ENCODE measurements around the gene CLDN4.
A peak's percentile ranks its signal among the peaks of the same experiment; 100 is the strongest.
"Not testable (repeated sequence)": the region's sequence is repeated elsewhere in the genome, so short reads cannot be mapped to it uniquely, and the experiment has no call there.

The CLDN4 gene

DNA sequence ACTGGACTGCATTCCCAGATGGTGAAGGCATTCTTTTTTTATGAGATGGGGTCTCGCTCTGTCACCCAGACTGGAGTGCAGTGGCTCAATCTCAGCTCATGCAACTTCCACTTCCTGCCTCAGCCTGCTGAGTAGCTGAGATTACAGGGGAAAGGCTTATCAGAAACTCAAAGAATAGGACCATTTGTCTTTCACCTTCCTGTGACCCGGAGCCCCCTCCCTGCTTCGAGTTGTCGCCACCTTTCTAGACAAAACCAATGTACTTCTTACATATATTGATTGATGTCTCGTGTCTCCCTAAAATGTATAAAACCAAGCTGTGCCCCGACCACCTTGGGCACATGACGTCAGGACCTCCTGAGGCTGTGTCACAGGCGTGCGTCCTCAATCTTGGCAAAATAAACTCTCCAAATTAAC is 13.3 kb downstream of the CLDN4 start:
- DNase-seq (ENCODE audit: low read depth): no peak

DNA sequence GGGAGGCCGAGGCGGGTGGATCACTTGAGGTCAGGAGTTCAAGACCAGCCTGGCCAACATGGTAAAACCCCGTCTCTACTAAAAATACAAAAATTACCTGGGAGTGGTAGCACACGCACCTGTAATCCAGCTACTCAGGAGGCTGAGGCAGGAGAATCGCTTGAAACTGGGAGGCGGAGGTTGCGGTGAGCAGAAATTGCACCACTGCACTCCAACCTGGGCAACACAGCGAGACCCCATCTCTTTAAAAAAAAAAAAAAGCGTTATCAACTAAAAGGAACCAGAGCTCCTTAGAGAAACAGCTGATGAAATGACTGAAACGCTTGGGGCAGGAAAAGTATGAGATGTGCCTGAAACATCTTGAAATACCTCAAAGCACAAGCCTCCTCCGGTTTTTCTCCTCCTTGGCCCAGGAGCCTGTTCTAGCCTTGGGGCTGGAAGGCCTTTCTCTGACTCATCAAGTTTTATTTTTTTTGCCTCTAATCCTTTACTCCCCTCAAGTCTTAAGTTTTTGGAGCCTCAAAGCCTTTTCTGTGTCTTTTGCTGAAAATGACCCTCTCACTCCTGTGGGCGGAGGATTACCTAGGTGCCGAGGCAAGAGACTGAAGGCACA is 14.2 kb downstream of the CLDN4 start:
- DNase-seq (ENCODE audit: low read depth): no peak

DNA sequence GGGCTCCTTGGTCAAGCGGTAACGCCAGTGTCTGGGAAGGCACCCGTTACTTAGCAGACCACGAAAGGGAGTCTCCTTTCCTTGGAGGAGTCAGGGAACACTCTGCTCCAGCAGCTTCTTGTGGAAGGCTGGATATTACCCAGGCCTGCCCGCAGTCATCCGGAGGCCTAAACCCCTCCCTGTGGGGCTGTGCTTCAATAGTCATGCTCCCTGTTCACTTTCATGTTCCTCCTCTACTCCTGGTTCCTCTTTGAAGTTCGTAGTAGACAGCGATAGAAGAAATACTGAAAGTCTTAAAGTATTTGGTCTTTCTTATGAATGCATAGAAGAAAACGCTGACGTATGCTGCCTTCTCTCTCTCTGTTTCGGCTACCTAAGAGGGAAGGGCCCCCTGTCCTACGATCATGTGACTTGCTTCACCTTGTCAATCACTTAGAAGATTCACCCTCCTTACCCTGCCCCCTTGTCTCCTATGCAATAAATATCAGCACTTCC is 15.0 kb downstream of the CLDN4 start:
- DNase-seq (ENCODE audit: low read depth): not testable (repeated sequence)

DNA sequence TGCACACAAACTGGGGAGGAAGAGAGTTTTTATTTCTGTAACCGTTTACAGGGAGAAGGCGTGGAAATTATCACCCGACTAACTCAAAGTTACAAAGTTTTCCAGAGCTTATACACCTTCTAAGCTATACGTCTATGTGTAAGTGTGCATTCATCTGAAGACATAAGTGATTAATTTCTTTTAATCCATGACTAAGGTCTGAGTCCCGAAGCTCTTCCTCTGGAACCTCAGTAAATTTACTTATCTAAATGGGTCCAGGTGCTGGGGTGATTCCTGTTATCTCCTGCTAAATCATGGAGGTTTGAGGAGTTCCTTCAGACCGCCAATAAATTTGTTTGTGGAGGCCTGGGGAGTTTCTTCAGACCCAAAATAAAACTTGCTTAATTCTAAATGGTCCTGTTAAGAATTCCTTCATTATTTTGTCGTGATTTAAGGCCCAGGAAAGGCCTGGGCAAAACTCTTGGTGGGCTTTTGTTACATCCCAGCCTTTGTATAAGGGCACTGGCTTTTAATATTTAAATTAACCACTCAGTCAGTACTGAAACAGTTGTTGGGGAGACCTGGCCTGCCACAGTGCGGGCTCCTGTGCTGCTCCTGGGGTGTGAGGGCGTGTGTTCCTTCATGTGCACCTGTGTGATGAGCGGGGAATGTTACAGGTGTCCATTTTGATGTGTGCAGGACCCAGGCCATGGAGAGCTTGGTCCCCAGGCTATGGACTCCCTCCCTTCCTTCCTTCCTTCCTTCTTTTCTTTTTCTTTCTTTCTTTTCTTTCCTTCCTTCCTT is 17.3 kb downstream of the CLDN4 start:
- no peak for DNase-seq (ENCODE audit: low read depth)

DNA sequence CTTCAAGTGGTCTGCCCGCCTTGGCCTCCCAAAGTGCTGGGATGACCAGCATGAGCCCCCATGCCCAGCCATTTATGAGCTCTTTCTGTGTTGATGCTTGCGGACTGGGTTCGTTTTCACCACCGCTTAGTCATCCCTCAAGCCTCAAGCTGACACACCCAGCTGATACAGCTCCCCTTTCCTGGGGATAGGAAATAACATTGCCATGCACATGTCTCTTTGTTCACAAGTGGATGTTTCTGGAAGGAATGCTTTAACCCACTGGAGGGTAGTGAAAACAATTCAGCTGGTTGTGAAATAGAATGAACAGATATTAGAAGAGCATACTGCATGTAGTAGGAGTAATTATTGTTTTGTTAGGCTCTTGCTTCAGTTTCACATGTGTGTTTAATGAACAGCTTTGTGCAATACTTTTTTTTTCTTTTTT is 20.0 kb downstream of the CLDN4 start:
- DNase-seq (ENCODE audit: low read depth): peak; percentile 91

DNA sequence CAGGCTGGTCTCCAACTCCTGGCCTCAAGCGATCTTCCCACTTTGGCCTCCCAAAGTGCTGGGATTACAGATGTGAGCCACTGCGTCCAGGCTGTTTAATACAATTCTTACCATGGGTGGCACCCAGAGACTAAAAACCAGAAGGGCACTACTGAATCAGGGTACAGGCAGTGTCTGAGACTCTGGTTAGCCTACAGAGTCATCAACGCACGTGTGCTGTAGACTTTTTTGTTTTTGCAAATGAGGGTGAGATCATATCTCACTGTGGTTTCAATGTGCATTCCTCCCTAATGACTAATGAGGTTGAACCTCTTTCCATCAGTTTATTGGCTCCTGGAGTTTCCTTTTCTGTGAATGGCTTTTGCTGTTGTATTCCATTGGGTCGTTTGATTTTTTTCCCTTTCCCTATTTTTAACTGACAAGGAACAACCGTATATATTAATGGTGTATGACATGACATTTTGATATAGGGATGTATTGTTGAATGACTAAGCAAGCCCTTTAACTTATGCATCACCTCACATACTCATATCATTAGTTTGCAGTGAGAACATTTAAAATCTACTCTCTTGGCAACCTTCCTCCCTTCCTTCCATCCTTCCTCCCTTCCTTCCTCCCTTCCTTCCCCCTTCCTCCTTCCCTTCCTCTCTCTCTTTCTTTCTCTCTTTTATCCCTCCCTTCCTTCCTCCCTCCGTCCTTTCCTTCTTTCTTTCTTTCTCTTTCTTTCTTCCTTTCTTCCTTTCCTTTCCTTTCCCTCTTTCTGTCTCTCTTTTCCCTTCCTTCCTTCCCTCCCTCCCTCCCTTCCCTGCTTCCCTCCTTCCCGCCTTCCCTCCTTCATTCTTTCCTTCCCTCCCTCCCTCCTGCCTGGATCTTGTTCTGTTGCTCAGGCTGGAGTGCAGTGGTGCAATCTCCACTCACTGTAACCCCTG is 20.9 kb downstream of the CLDN4 start:
- DNase-seq (ENCODE audit: low read depth): peak; percentile 97

DNA sequence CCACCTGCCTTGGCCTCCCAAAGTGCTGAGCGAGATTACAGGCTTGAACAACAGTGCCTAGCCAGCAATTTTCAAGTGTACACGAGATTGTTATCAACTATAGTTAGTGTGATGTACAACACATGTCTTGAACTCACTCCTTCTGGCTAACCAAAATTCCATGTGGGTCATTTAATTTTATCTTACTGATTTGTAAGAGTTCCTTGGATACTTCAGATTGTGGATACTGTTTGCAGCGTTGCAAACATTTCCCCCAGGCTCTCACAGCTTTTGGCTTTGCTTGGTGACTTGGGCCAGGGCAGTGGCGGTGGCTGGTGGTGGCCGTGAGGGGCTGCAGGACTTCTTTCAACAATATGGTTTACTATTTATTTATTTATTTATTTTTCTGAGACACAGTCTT is 21.7 kb downstream of the CLDN4 start:
- DNase-seq (ENCODE audit: low read depth): no peak

DNA sequence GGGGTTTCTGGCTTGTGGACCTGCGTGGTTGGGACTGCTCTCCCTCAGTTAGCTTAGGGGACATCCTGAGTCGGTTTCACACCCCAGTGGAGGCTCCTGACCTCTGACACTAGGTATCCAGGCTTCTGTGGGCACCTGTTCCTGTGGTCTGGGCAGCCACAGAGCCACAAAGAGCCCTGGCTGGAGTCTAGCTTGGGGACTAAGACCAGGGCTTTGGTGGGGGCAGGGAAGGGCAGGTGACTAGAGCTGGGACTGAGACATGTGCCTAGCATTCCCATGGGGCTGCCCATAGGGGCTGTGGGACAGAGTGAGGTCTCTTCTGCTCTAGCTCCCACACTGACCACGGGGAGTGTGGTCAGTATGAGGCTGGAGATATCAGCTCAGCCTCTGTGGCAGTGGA is 26.1 kb downstream of the CLDN4 start:
- DNase-seq (ENCODE audit: low read depth): no peak

DNA sequence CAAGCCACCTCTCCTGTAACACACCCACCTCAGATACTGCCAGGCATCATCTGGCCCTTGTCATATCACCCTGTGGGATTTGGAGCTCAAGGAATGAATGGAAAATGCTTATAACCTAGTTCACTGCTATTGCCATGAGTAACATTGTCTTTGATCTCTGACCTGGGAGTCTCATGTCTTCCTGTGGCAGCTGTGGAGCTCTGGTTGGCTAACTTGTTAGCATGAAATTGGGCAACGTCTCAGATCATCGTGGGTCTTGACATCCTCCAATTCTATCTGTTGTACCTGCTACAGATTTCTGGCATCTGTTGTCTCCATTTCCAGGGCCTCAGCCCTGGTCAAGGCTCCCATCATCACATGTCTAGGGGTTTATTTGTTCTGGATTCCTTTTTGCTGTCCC is 28.0 kb downstream of the CLDN4 start:
- DNase-seq (ENCODE audit: low read depth): no peak

DNA sequence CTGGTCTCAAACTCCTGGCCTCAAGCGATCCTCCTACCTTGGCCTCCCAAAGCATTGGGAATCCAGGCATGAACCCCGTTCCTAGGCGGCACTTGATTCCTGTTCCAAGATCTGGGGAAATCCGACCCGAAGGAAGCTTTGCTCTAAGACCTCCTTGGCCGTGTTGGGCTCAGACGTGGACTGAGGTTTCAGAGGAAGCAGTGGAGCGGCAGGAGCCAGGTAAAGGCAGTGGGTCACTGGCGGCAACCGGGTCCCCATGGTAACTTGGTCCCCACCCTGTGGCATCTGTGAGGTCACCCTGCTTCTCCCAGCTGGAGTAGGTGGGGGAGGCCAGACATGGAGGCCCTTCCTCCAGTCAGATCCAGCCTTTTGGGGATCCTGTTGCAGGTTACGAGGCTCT is 30.1 kb downstream of the CLDN4 start, which contains the start of gene TMEM270:
TSS of gene TMEM270 (plus strand) at position 301 of the 400 bp plus-strand sequence. CDS start at position 337, 36 bp downstream.
- DNase-seq (ENCODE audit: low read depth): no peak

DNA sequence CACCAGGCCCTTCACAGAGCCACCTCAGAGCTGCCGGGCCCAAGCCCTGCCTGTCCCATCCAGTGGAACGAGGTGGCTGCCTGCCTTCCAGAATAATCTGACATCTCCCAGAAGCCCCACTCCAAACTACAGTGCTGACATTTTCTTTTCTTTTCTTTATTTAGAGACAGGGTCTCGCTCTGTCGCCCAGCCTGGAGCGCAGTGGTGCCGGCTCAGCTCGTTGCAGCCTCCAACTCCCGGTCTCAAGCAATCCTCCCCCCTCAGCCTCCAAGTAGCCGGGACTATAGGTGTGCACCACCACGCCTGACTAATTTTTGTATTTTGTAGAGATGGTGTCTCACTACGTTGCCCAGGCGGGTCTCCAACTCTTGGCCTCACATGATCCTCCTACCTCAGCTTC is 30.5 kb downstream of the CLDN4 start:
- DNase-seq (ENCODE audit: low read depth): no peak

DNA sequence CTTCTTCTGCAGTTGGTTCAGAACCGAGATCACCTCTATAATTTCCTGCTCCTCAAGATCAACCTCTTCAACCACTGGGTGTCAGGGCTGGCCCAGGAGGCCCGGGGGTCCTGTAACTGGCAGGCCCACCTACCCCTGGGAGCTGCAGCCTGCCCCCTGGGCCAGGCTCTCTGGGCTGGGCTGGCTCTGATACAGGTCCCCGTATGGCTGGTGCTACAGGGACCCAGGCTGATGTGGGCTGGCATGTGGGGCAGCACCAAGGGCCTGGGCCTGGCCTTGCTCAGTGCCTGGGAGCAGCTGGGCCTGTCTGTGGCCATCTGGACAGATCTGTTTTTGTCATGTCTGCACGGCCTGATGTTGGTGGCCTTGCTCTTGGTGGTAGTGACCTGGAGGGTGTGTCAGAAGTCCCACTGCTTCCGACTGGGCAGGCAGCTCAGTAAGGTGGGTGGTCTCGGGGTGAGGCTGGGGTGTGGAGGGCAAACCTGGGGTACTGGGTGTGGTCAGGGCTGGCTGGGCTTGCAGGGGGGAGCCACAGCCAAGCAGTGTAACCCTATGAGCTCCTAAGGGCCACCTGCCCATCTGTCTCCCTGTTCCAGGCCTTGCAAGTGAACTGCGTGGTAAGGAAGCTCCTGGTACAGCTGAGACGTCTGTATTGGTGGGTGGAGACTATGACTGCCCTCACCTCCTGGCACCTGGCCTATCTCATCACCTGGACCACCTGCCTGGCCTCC is 34.4 kb downstream of the CLDN4 start:
- no peak for DNase-seq (ENCODE audit: low read depth)

DNA sequence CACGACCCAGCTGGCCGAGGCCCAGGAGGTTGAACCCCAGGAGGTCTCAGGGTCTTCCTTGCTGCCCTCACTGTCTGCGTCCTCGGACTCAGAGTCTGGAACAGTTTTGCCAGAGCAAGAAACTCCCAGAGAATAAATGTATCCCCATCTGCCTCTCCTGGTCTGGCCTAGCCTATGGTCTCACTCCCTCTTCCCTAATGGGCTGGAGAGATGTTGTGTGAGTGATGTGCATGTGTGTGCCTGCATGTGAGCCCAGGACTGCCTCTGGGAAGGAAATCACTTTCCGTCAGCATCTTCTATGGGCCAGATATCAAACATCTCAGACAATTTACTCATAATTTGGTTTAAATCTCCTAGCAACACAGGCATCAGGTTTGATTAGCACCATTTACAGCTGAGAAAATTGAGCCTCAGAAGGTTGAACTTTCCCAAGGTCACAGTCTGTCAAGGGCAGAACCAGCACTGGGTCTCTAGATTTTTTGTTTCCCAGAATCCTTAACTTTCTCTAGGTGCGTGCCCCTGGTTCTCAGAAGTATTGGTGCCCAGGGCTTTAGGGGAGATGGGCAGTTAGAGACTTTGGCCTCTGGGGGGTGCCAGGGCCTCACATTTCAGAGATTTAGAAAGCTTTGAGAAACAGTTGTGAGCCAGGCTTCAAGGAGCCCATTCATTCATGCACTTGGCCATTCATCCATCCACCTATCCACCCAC is 35.1 kb downstream of the CLDN4 start:
- DNase-seq (ENCODE audit: low read depth): no peak

DNA sequence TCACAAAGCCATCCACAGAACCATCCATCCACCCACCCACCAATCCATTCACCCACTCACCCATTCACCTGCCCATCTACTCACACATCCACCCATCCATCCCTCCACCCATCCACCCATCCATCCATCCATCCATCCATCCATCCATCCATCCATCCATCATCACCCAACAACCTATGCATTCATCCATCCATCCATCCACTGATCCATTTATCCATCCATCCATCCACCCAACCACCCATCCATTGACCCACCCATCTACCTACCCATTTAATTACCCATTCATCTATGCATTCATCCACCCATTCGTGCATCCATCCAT is 35.6 kb downstream of the CLDN4 start:
- no peak for DNase-seq (ENCODE audit: low read depth)

DNA sequence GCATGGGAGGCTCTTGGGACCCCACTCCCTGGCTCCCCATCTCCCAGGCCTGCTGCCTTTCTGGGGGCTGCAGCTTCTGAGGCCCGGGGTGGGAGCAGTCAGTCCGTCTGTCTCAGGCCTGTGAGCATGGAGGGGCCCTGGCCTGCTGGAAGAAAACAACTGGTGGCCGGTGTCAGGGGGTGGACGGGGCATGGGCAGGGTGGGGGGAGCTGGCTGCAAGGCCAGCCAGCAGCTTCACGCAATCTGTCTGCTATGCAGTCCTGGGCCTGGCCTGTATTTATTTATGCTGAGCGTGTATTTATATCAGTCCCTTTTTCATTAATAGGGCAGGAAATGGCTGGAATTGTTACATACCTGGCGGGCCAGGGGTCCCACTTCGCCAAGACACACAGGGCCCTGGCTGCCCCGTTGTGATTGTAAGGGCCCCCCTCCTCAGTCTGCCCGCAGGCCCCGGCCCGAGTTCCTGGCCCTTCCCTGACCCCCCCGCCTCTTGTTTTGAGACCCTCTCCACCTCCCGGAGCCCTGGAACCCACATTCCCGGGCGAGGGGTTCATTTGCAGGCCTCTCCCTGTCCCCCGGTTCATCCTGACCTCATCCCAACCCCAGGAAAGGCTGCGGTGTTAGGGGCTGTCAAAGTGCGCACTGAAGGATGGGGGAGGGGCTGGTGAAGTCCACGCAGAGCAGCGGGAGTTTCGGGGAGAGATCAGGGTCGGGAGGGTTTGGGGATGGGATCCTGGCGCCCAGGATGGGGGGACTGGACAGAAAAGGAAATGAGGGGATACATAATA is 38.4 kb downstream of the CLDN4 start:
- no peak for DNase-seq (ENCODE audit: low read depth)

DNA sequence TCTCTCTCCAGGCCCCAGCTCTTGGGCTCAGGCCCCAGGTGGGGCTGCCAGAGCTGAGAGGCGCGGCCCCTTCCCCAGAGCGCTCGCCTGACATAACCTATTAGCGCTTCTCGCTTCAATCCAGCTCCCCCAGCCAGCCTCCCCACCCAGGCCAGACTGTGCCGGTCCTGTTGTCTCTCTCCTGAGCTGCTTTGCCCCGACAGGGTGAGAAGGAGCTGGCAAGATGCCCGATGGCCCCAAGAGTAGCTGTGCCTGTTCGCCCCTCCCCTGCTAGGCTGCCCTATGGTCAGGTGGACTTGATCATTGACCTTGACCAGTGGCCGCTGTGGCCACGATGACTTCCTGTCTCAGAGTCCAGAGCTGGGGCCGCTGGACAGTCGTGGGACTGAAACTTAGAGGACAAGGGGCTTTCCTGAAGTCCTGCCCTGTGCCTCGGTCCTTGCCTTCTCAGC is 39.3 kb downstream of the CLDN4 start:
- no peak for DNase-seq (ENCODE audit: low read depth)

DNA sequence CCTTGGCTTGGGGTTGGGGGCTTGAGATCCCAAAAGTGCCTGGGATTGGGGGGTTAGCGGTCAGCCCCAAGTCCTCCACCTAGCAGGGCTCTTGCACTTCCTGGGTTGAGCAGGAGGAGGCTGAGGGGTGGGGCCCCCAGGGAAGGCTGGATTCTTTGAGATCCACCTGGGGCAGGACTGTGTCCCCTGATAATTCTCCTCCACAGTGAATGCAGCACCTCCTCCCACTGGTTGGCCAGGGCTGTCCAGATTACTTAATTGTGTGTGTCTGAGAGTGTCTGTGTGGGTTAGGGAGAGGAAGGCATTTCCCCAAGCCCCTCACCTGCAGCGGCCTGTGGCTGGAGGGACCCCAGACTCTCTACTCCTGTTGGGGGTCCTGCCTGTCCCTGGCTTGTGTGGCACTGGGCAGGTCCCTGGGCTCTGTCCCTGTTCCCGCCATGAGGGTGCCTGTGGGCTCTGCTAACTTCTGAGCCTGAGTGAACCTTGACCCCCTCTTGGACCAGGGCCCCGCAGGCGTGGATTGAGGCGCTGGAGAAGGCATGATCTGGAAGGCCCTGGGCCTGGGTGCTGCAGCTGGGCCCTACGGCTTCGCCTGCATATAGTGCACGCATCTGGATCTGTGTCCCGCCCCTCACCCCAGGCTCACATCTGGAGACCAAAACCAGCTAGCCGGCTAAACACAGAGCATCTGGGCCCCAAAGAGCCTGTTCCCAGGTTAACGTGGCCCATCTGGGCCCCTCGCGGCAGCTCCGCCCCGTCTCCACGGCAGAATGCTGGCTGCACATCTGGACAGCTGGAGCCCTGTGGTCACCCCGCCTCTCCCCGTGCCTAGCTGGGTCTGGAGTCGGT is 40.6 kb downstream of the CLDN4 start:
- no peak for DNase-seq (ENCODE audit: low read depth)

DNA sequence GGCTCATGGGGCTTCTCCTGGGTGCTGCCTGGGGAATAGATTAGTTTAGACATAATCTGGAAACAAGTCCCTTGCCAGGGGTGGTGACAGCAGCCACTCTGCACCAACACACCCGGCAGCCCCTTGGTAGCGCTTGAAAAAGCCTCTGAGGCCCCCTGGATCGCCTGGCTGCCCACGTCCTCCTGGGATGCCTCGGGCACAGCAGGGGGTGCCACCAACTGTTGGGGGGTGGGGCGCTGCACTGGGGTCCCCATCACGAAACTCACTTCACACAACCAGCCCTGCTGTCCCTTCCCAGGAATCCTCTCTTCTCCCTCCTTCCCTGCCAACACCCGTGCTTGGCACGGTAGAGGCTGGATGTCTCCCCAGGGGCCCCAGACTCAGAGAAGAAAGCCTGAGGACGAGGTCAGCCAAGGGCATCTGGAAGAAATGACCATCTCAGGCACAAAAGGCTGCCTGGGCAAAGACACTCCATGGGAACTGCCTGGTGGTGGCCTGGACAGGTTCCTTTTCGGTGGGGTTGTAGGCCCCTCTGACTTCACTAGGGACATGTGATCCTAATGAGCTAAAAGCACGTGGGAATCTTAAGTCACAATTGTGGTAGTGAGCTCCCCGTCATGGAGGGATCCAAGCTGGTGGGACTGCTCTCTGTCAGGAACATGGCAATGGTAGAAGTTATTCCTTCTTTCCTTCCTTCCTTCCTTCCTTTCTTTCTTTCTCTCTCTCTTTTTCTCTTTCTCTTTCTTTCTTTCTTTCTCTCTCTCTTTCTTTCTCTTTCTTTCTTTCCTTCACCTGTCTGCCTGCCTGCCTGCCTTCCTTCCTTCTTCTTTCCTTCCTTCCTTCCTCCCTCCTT is 41.5 kb downstream of the CLDN4 start:
- DNase-seq (ENCODE audit: low read depth): no peak
